HEK293 (cell line): ENCODE data around the gene TLK1.

Source experiments
- CTCF ChIA-PET: fragments of 350-600 bp; formaldehyde crosslinking; extraction: SDS; loops from one replicate; lab custom pipeline; 2021; ENCODE audit warnings: antibody characterized with exemption; lab: Yijun Ruan, JAX
- POLR2A ChIA-PET: fragments of 300-600 bp; formaldehyde crosslinking; extraction: SDS; loops from one replicate; lab custom pipeline; 2020; ENCODE audit warnings: antibody characterized with exemption, inconsistent platforms; lab: Yijun Ruan, JAX
- H3K27ac ChIP-seq: fragments of 200-500 bp; sonication (Bioruptor generic); 2 replicates; pipeline ENCODE4 v1.5.1; 2014; ENCODE audit warnings: low read depth, low read length, control low read depth, inconsistent platforms; ENCODE audit errors: extremely low read depth
- H3K36me3 ChIP-seq, 2 experiments: fragments of 200-500 bp in 1 of 2; sonication (Bioruptor generic) in 1 of 2; 1 replicate in 1 of 2; 2 replicates in 1 of 2; pipeline ENCODE4 v1.5.1; 2014 to 2017; ENCODE audit warnings: inconsistent platforms in 2 of 2, low read length in 2 of 2; ENCODE audit not compliant: control insufficient read depth in 2 of 2, insufficient read depth in 1 of 2
- H3K4me1 ChIP-seq: fragments of 200-500 bp; sonication (Bioruptor generic); 2 replicates; pipeline ENCODE4 v1.5.1; 2014; ENCODE audit warnings: mild to moderate bottlenecking, low read length, inconsistent platforms; ENCODE audit not compliant: control insufficient read depth, insufficient read depth
- H3K4me3 ChIP-seq: 2 replicates; pipeline ENCODE4 v1.5.1; 2011; ENCODE audit warnings: low read depth, mild to moderate bottlenecking, control low read depth, low read length, moderate library complexity
- H3K9me3 ChIP-seq: fragments of 200-500 bp; sonication (Bioruptor generic); 2 replicates; pipeline ENCODE4 v1.5.1; 2014; ENCODE audit warnings: low read depth, low read length, inconsistent platforms; ENCODE audit not compliant: control insufficient read depth, insufficient read depth
- BCL11A ChIP-seq: fragments of 450-650 bp; formaldehyde crosslinking; IDR thresholded peaks from 2 replicates; pipeline ENCODE4 v1.5.1; 2016; ENCODE audit warnings: low read depth, missing biosample characterization, missing genetic modification characterization
- HOXA7 ChIP-seq: sonication (generic); formaldehyde crosslinking; IDR thresholded peaks from 2 replicates; pipeline ENCODE4 v1.8.1; 2022; ENCODE audit warnings: missing genetic modification reagents, borderline replicate concordance
- KLF1 ChIP-seq: fragments of 450-650 bp; formaldehyde crosslinking; IDR thresholded peaks from 2 replicates; pipeline ENCODE4 v1.5.1; 2016; ENCODE audit warnings: missing biosample characterization, missing genetic modification characterization
- MYNN ChIP-seq: fragments of 450-650 bp; formaldehyde crosslinking; IDR thresholded peaks from 2 replicates; pipeline ENCODE4 v1.5.1; 2016; ENCODE audit warnings: missing biosample characterization, missing genetic modification characterization, borderline replicate concordance
- REPIN1 ChIP-seq: fragments of 450-650 bp; formaldehyde crosslinking; IDR thresholded peaks from 2 replicates; pipeline ENCODE4 v1.5.1; 2017; ENCODE audit warnings: missing biosample characterization, missing genetic modification characterization, low read depth
- SCRT2 ChIP-seq: fragments of 450-650 bp; formaldehyde crosslinking; IDR thresholded peaks from 2 replicates; pipeline ENCODE4 v1.5.1; 2016; ENCODE audit warnings: missing biosample characterization, missing genetic modification characterization
- SP2 ChIP-seq: fragments of 450-650 bp; formaldehyde crosslinking; IDR thresholded peaks from 2 replicates; pipeline ENCODE4 v1.5.1; 2016; ENCODE audit warnings: missing biosample characterization, missing genetic modification characterization
- ZNF174 ChIP-seq: fragments of 450-650 bp; formaldehyde crosslinking; IDR thresholded peaks from 2 replicates; pipeline ENCODE4 v1.5.0; 2017; ENCODE audit warnings: missing biosample characterization, mild to moderate bottlenecking, missing genetic modification characterization
- ZNF211 ChIP-seq: fragments of 450-650 bp; formaldehyde crosslinking; IDR thresholded peaks from 2 replicates; pipeline ENCODE4 v1.5.1; 2016; ENCODE audit warnings: low read depth, missing biosample characterization, missing genetic modification characterization
- ZNF221 ChIP-seq: fragments of 450-650 bp; formaldehyde crosslinking; IDR thresholded peaks from 2 replicates; pipeline ENCODE4 v1.5.1; 2017; ENCODE audit warnings: missing biosample characterization, missing genetic modification characterization, borderline replicate concordance
- ZNF366 ChIP-seq: fragments of 450-650 bp; formaldehyde crosslinking; conservative IDR thresholded peaks from 2 replicates; pipeline ENCODE4 v1.5.1; 2016; ENCODE audit warnings: missing biosample characterization, missing genetic modification characterization
- ZNF433 ChIP-seq: fragments of 450-650 bp; formaldehyde crosslinking; IDR thresholded peaks from 2 replicates; pipeline ENCODE4 v1.5.1; 2016; ENCODE audit warnings: missing biosample characterization, missing genetic modification characterization, low read depth
- ZNF473 ChIP-seq: fragments of 450-650 bp; formaldehyde crosslinking; IDR thresholded peaks from 2 replicates; pipeline ENCODE4 v1.5.1; 2017; ENCODE audit warnings: missing biosample characterization, missing genetic modification characterization
- ZNF501 ChIP-seq: fragments of 450-650 bp; formaldehyde crosslinking; IDR thresholded peaks from 2 replicates; pipeline ENCODE4 v1.5.1; 2016; ENCODE audit warnings: missing biosample characterization, missing genetic modification characterization
- ZNF558 ChIP-seq: fragments of 450-650 bp; formaldehyde crosslinking; IDR thresholded peaks from 2 replicates; pipeline ENCODE4 v1.5.1; 2016; ENCODE audit warnings: missing biosample characterization, missing genetic modification characterization
- ZNF658 ChIP-seq: fragments of 450-650 bp; formaldehyde crosslinking; IDR thresholded peaks from 2 replicates; pipeline ENCODE4; 2016; ENCODE audit warnings: missing biosample characterization, missing genetic modification characterization
- ZNF701 ChIP-seq: fragments of 450-650 bp; formaldehyde crosslinking; IDR thresholded peaks from 2 replicates; pipeline ENCODE4 v1.5.1; 2016; ENCODE audit warnings: missing biosample characterization, missing genetic modification characterization
- ZNF707 ChIP-seq: fragments of 450-650 bp; formaldehyde crosslinking; IDR thresholded peaks from 2 replicates; pipeline ENCODE4 v1.5.1; 2016; ENCODE audit warnings: missing biosample characterization, missing genetic modification characterization
- ZNF76 ChIP-seq: fragments of 450-650 bp; formaldehyde crosslinking; IDR thresholded peaks from 2 replicates; pipeline ENCODE4; 2016; ENCODE audit warnings: low read depth, missing biosample characterization, missing genetic modification characterization, borderline replicate concordance
- ZNF776 ChIP-seq: fragments of 450-650 bp; formaldehyde crosslinking; IDR thresholded peaks from 2 replicates; pipeline ENCODE4 v1.5.0; 2017; ENCODE audit warnings: missing biosample characterization, missing genetic modification characterization, borderline replicate concordance
- TF ChIP-seq, protein P1 (sequence below): fragments of 450-650 bp; formaldehyde crosslinking; IDR thresholded peaks from 2 replicates; pipeline ENCODE4 v1.5.1; 2016; ENCODE audit warnings: missing biosample characterization, missing genetic modification characterization, borderline replicate concordance
- TF ChIP-seq, protein P2 (sequence below): fragments of 450-650 bp; formaldehyde crosslinking; IDR thresholded peaks from 2 replicates; pipeline ENCODE4 v1.5.1; 2016; ENCODE audit warnings: missing biosample characterization, missing genetic modification characterization
- TF ChIP-seq, protein P3 (sequence below): sonication (generic); formaldehyde crosslinking; IDR thresholded peaks from 2 replicates; pipeline ENCODE4 v1.8.1; 2022; ENCODE audit warnings: mild to moderate bottlenecking, moderate library complexity, missing genetic modification reagents
- TF ChIP-seq, protein P4 (sequence below): fragments of 450-650 bp; formaldehyde crosslinking; IDR thresholded peaks from 2 replicates; pipeline ENCODE4 v1.5.1; 2017; ENCODE audit warnings: missing biosample characterization, missing genetic modification characterization

The TLK1 gene

DNA sequence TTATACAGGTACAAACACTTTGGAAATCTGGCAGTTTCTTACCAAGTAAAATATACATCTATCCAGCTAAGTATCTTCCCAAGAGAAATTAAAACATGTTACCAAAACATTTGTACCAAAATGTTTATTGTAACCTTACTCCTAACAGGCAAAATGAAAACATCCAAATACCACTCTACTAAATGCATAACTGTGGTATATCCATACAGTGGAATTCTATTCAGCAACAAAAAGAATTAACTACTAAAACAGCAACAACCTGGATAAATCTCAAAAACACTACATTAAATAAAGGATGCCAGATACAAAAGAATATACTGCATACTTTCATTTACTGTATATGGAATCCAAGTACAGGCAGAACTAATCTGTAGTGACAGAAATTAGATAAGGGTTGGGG lies 51.1 kb downstream of the TLK1 start (continued):
- TF ChIP-seq ZNF558 (tag by site-specific recombination) (no peak), ZNF501 (tag by site-specific recombination) (no peak)

DNA sequence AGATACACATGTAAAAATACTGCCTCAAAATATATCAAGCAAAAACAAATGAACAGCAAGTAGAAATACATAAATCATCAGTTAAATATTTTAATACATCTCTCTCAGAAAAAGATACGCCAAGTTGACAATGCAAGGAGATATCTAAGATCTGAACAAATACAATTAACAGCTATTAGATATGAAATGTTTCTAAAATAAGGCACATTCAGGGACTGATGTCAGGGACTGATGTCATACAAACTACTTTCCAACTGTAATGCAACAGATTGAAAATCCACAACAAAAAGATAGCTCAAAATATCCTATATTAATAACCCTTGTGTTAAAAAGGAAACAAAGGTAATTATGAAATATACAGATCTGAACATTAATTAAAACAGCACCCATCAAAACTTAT lies 51.7 kb downstream of the TLK1 start:
- no peak overlapping the region for H3K4me3 ChIP-seq
- POLR2A ChIA-PET, result no interaction called here
- H3K27ac ChIP-seq, result no peak overlapping the region
- H3K36me3 ChIP-seq, result peaks cover 0 to 4% of the 10 kb centered on the region in 2 experiments; a peak in 1 of 3 replicates
- CTCF ChIA-PET, result interaction anchor here (0.7 to 1.3 kb wide), 3 partner anchors 22 to 201 kb away, joined by 3 to 12 read pairs (median 4); no protein-coding TSS in a partner anchor
- H3K4me1 ChIP-seq, result no peaks in the 10 kb centered on the region
- TF ChIP-seq SCRT2 (tag by site-specific recombination) (0 out of 2 replicates have a peak, but pooled peaks have one; percentile 14), ZNF776 (no peak), ZNF366 (tag by site-specific recombination) (no peak)
- no peaks in the 10 kb centered on the region for H3K9me3 ChIP-seq

DNA sequence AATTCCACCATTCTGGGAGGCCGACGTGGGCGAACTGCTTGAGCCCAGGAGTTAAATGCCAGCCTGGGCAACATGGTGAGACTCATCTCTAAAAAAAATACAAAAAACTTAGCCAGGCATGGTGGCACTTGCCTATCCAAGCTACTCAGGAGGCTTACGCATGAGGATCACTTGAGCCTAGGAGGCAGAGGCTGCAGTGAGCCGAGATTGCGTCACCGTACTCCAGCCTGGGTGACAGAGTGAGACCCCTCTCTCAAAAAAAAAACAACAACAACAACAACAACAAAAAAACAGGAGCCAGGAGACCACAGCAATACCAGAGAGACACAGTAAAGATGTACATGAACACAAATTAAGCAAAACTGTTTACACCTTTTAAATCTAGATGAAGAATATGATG lies 52.9 kb downstream of the TLK1 start:
- no peak for TF ChIP-seq ZNF211 (tag by site-specific recombination)
- no peak for TF ChIP-seq MYNN (tag by site-specific recombination)
- TF ChIP-seq ZNF76 (tag by site-specific recombination), result no peak
- TF ChIP-seq, protein P1, sequence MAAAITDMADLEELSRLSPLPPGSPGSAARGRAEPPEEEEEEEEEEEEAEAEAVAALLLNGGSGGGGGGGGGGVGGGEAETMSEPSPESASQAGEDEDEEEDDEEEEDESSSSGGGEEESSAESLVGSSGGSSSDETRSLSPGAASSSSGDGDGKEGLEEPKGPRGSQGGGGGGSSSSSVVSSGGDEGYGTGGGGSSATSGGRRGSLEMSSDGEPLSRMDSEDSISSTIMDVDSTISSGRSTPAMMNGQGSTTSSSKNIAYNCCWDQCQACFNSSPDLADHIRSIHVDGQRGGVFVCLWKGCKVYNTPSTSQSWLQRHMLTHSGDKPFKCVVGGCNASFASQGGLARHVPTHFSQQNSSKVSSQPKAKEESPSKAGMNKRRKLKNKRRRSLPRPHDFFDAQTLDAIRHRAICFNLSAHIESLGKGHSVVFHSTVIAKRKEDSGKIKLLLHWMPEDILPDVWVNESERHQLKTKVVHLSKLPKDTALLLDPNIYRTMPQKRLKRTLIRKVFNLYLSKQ (tag by site-specific recombination), result no peak
- no peak for TF ChIP-seq KLF1 (tag by site-specific recombination)
- no peak for TF ChIP-seq HOXA7 (CRISPR knock-in tag)
- no peak for TF ChIP-seq ZNF221 (tag by site-specific recombination)
- no peak for TF ChIP-seq REPIN1 (tag by site-specific recombination)
- TF ChIP-seq ZNF558 (tag by site-specific recombination), result no peak
- no peak for TF ChIP-seq SP2 (tag by site-specific recombination)
- CTCF ChIA-PET, result interaction anchor here (2.9 kb wide), 1 partner anchor 21 kb away, joined by 10 read pairs; no protein-coding TSS in a partner anchor
- POLR2A ChIA-PET, result no interaction called here

DNA sequence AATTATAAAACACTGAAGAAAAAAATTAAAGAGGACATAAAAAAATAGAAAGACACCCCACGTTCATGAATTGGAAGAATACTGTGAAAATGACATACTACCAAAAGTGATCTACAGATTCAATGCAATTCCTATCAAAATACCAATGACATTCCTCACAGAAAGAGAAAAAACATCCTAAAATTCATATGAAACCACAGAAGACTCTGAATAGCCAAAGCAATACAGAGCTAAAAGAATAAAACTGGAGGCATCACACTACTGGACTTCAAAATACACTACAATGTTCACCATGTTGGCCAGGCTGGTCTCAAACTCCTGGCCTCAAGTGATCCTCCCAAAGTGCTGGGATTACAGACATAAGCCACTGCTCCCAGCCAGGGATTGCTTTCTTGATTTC lies 56.3 kb downstream of the TLK1 start:
- Histone ChIP-seq H3K9me3 (no peaks in the 10 kb centered on the region), H3K36me3 (peaks cover 0 to 6% of the 10 kb centered on the region in 2 experiments; a peak in 1 of 3 replicates), H3K4me1 (peaks cover 9% of the 10 kb centered on the region; the same call in 1 of the 2 replicates), H3K27ac (no peak overlapping the region), H3K4me3 (no peak overlapping the region)
- ChIA-PET POLR2A (no interaction called here), CTCF (no interaction called here)
- TF ChIP-seq BCL11A (tag by site-specific recombination) (no peak), ZNF174 (tag by site-specific recombination) (no peak), ZNF473 (tag by site-specific recombination) (no peak), ZNF707 (tag by site-specific recombination) (no peak), ZNF658 (tag by site-specific recombination) (no peak), ZNF433 (tag by site-specific recombination) (no peak), ZNF701 (tag by site-specific recombination) (no peak)
- TF ChIP-seq, protein P2, sequence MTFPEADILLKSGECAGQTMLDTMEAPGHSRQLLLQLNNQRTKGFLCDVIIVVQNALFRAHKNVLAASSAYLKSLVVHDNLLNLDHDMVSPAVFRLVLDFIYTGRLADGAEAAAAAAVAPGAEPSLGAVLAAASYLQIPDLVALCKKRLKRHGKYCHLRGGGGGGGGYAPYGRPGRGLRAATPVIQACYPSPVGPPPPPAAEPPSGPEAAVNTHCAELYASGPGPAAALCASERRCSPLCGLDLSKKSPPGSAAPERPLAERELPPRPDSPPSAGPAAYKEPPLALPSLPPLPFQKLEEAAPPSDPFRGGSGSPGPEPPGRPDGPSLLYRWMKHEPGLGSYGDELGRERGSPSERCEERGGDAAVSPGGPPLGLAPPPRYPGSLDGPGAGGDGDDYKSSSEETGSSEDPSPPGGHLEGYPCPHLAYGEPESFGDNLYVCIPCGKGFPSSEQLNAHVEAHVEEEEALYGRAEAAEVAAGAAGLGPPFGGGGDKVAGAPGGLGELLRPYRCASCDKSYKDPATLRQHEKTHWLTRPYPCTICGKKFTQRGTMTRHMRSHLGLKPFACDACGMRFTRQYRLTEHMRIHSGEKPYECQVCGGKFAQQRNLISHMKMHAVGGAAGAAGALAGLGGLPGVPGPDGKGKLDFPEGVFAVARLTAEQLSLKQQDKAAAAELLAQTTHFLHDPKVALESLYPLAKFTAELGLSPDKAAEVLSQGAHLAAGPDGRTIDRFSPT, result no peak
- TF ChIP-seq, protein P3, sequence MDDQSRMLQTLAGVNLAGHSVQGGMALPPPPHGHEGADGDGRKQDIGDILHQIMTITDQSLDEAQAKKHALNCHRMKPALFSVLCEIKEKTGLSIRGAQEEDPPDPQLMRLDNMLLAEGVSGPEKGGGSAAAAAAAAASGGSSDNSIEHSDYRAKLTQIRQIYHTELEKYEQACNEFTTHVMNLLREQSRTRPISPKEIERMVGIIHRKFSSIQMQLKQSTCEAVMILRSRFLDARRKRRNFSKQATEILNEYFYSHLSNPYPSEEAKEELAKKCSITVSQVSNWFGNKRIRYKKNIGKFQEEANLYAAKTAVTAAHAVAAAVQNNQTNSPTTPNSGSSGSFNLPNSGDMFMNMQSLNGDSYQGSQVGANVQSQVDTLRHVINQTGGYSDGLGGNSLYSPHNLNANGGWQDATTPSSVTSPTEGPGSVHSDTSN (CRISPR knock-in tag), result no peak
- TF ChIP-seq, protein P4, sequence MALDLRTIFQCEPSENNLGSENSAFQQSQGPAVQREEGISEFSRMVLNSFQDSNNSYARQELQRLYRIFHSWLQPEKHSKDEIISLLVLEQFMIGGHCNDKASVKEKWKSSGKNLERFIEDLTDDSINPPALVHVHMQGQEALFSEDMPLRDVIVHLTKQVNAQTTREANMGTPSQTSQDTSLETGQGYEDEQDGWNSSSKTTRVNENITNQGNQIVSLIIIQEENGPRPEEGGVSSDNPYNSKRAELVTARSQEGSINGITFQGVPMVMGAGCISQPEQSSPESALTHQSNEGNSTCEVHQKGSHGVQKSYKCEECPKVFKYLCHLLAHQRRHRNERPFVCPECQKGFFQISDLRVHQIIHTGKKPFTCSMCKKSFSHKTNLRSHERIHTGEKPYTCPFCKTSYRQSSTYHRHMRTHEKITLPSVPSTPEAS (tag by site-specific recombination), result no peak

More for the DNA sequence above, 52.9 kb downstream of the TLK1 start:
- Histone ChIP-seq H3K4me1 (peaks cover 6% of the 10 kb centered on the region; the same call in 1 of the 2 replicates), H3K36me3 (no peaks in the 10 kb centered on the region; a peak in 1 of 3 replicates), H3K9me3 (no peaks in the 10 kb centered on the region), H3K4me3 (no peak overlapping the region), H3K27ac (no peak overlapping the region)
